GM12878 (cell line): ENCODE results near the gene PRDM1.

Experiments
- BMI1 ChIP-seq: fragments of 450-650 bp; IDR thresholded peaks from 2 replicates; pipeline ENCODE4 v1.6.1; 2016; ENCODE audit warnings: mild to moderate bottlenecking, moderate library complexity, borderline replicate concordance
- CTCF ChIP-seq, 3 experiments: IDR thresholded peaks in 2 of 3; conservative IDR thresholded peaks in 1 of 3; 2 replicates each; pipeline ENCODE4 v1.5.1; 2011; ENCODE audit warnings: low read depth in 3 of 3, low read length in 3 of 3, mild to moderate bottlenecking in 3 of 3, control low read depth in 2 of 3, moderate library complexity in 2 of 3, inconsistent platforms in 1 of 3, mixed read lengths in 1 of 3; ENCODE audit not compliant: control insufficient read depth in 2 of 3, insufficient read depth in 1 of 3; ENCODE audit errors: extremely low read depth in 1 of 3
- MEF2A ChIP-seq: IDR thresholded peaks from 2 replicates; pipeline ENCODE4 v1.6.1; 2011; ENCODE audit warnings: low read depth, mild to moderate bottlenecking, low read length, moderate library complexity; ENCODE audit not compliant: insufficient read depth
- PML ChIP-seq: IDR thresholded peaks from 2 replicates; pipeline ENCODE4 v1.6.1; 2012; ENCODE audit warnings: low read length, inconsistent platforms
- POLR2AphosphoS5 ChIP-seq: IDR thresholded peaks from 2 replicates; pipeline ENCODE4 v1.6.1; 2011; ENCODE audit warnings: mild to moderate bottlenecking, low read length, inconsistent platforms
- RAD21 ChIP-seq: IDR thresholded peaks from 2 replicates; pipeline ENCODE4 v1.6.1; 2011; ENCODE audit warnings: mild to moderate bottlenecking, low read depth, low read length, moderate library complexity; ENCODE audit not compliant: insufficient read depth
- SIN3A ChIP-seq: IDR thresholded peaks from 2 replicates; pipeline ENCODE4 v1.6.1; 2012; ENCODE audit warnings: low read depth, low read length, improper control_type of control experiment
- YBX1 ChIP-seq: fragments of 450-650 bp; IDR thresholded peaks from 2 replicates; pipeline ENCODE4 v1.6.1; 2016; ENCODE audit warnings: antibody characterized with exemption
- ZNF274 ChIP-seq: IDR thresholded peaks from one replicate; pipeline ENCODE4 v1.8.0; 2011; ENCODE audit not compliant: insufficient read length, insufficient read depth
- ZZZ3 ChIP-seq: IDR thresholded peaks from 2 replicates; pipeline ENCODE4 v1.6.1; 2011; ENCODE audit warnings: low read depth; ENCODE audit not compliant: control insufficient read depth, insufficient read length

GRCh38 chr6:106050538-106050937 lies 35.6 kb upstream of the PRDM1 start:
- TF ChIP-seq PML, result no peak
- TF ChIP-seq CTCF (IDR thresholded peaks at IDR 0.05 in 2 of 3, conservative IDR thresholded peaks at IDR 0.05 in 1 of 3; ENCODE audit: control insufficient read depth in 2 of 3, extremely low read depth in 1 of 3, insufficient read depth in 1 of 3, low read depth in 3 of 3, low read length in 3 of 3), result no peak
- TF ChIP-seq RAD21, result no peak
- no peak for TF ChIP-seq BMI1
- TF ChIP-seq SIN3A, result no peak
- no peak for TF ChIP-seq MEF2A
- no peak for TF ChIP-seq ZNF274
- no peak for TF ChIP-seq ZZZ3
- no peak for TF ChIP-seq YBX1
- no peak for TF ChIP-seq POLR2AphosphoS5
